CD4-positive, alpha-beta memory T cell (primary cell): Measurements from ENCODE around the gene KIAA0319L. TPM values are rescaled to one million over a fixed set of nuclear protein-coding genes. Genes with fewer than 3 reads are reported as not detected.
A peak's percentile ranks its signal among the peaks of the same experiment; 100 is the strongest.

ENCODE experiments used
- CTCF ChIA-PET: fragments of 350-600 bp; sonication (Branson Sonifier 250); formaldehyde crosslinking; loops from one replicate; lab custom pipeline; 2021; ENCODE audit warnings: inconsistent platforms; ENCODE audit not compliant: partially characterized antibody; lab: Charles Lee
- POLR2A ChIA-PET: fragments of 350-600 bp; sonication (Branson Sonifier 250); formaldehyde crosslinking; loops from one replicate; lab custom pipeline; 2021; ENCODE audit not compliant: partially characterized antibody; lab: Charles Lee
- DNase-seq, 5 donors: peaks; one replicate each; pipeline versions ENCODE4 v3.0.0 to v3.0.0-alpha.2; 2020 to 2022; ENCODE audit warnings: mixed read lengths in 1 of 5
- H3K27ac ChIP-seq: one replicate; pipeline ENCODE4 v1.7.0; 2013; ENCODE audit warnings: low read depth, low read length
- H3K27me3 ChIP-seq: 2 replicates; pipeline ENCODE4 v1.7.0; 2013; ENCODE audit warnings: mild to moderate bottlenecking, low read length, moderate library complexity; ENCODE audit not compliant: insufficient read depth
- H3K36me3 ChIP-seq: 2 replicates; pipeline ENCODE4 v1.7.0; 2013; ENCODE audit warnings: mild to moderate bottlenecking, low read length, moderate library complexity; ENCODE audit not compliant: insufficient read depth
- H3K4me1 ChIP-seq: 2 replicates; pipeline ENCODE4 v1.7.0; 2013; ENCODE audit warnings: mild to moderate bottlenecking, low read length, moderate library complexity; ENCODE audit not compliant: insufficient read depth
- H3K4me3 ChIP-seq, 2 donors: one replicate each; pipeline ENCODE4 v1.7.0; 2013; ENCODE audit warnings: low read length in 2 of 2, mild to moderate bottlenecking in 1 of 2
- H3K9me3 ChIP-seq, 2 donors: one replicate each; pipeline ENCODE4 v1.7.0; 2013; ENCODE audit warnings: low read length in 2 of 2, control low read depth in 1 of 2; ENCODE audit not compliant: control insufficient read depth in 1 of 2
- H3K27ac Mint-ChIP-seq, 7 donors: one replicate each; pipeline ENCODE4 v1.8.0; 2020 to 2021; ENCODE audit warnings: mixed read lengths in 7 of 7, mild to moderate bottlenecking in 6 of 7, inconsistent platforms in 3 of 7, moderate library complexity in 3 of 7
- H3K27me3 Mint-ChIP-seq, 2 donors: one replicate each; pipeline ENCODE4 v1.8.0; 2020 to 2021; ENCODE audit warnings: mixed read lengths in 2 of 2
- H3K36me3 Mint-ChIP-seq, 2 donors: one replicate each; pipeline ENCODE4 v1.8.0; 2020 to 2021; ENCODE audit warnings: mixed read lengths in 2 of 2, inconsistent platforms in 1 of 2, mild to moderate bottlenecking in 1 of 2
- H3K4me1 Mint-ChIP-seq, 4 donors: one replicate each; pipeline ENCODE4 v1.8.0; 2020 to 2021; ENCODE audit warnings: mixed read lengths in 4 of 4, mild to moderate bottlenecking in 1 of 4
- H3K4me3 Mint-ChIP-seq, 8 donors: one replicate each; pipeline ENCODE4 v1.8.0; 2020 to 2021; ENCODE audit warnings: mixed read lengths in 8 of 8, mild to moderate bottlenecking in 7 of 8, moderate library complexity in 6 of 8, inconsistent platforms in 3 of 8
- H3K9me3 Mint-ChIP-seq, 8 donors: one replicate each; pipeline ENCODE4 v1.8.0; 2020 to 2021; ENCODE audit warnings: mixed read lengths in 8 of 8, mild to moderate bottlenecking in 5 of 8, inconsistent platforms in 3 of 8, moderate library complexity in 1 of 8
- intact Hi-C: fragments of 100-400 bp; cut with micrococcal nuclease; formaldehyde crosslinking; loops from one replicate; pipeline ENCODE4 v1.15.1; 2023
- polyA plus RNA-seq, 2 donors: library from polyadenylated mRNA; unstranded; fragments of 300-500 nt; fragmentation: Illumina TruSeq; gene quantifications; one replicate each; pipeline ENCODE4 v1.2.3, GENCODE V29; 2021
- total RNA-seq, 2 experiments: library from RNA; stranded (reverse); gene quantifications; one replicate each; pipeline ENCODE4 v1.2.3, GENCODE V29; 2021

The KIAA0319L gene
- total and polyA plus RNA-seq, 4 experiments from 2014 or later: 12.7 to 82.9 (median 54.3) TPM

DNA sequence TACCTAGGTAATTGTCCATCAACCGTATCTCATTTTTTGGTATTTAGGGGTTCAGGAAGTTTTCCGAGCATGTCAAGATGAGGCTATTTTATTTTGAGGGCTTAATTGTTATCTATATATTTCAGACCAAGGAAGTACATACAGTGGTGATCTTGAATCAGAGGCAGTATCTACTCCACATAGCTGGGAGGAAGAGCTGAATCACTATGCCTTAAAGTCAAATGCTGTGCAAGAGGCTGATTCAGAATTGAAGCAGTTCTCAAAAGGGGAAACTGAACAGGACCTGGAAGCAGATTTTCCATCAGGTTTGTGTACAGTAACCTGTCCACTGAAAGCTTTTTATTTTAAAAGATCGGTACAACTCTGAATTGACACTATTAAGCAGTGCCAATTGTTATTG, 158.5 kb downstream of the KIAA0319L start:
- ChIA-PET CTCF (no interaction called here), POLR2A (no interaction called here)
- H3K36me3 Mint-ChIP-seq: peaks cover 59 to 60% of the 10 kb centered on the region in 2 donors
- H3K36me3 ChIP-seq: peaks cover 38% of the 10 kb centered on the region
- H3K27me3 ChIP-seq: no peaks in the 10 kb centered on the region
- no peak for DNase-seq
- intact Hi-C loops: no loop called here
- H3K27me3 Mint-ChIP-seq: no peaks in the 10 kb centered on the region
- H3K9me3 Mint-ChIP-seq: no peaks in the 10 kb centered on the region
- H3K27ac ChIP-seq: no peak overlapping the region
- no peak overlapping the region for H3K27ac Mint-ChIP-seq
- H3K4me3 ChIP-seq: no peak overlapping the region
- H3K4me1 Mint-ChIP-seq: peaks cover 0 to 8% (median 4%) of the 10 kb centered on the region in 4 donors
- no peak overlapping the region for H3K4me3 Mint-ChIP-seq
- H3K4me1 ChIP-seq: no peaks in the 10 kb centered on the region
- no peaks in the 10 kb centered on the region for H3K9me3 ChIP-seq

DNA sequence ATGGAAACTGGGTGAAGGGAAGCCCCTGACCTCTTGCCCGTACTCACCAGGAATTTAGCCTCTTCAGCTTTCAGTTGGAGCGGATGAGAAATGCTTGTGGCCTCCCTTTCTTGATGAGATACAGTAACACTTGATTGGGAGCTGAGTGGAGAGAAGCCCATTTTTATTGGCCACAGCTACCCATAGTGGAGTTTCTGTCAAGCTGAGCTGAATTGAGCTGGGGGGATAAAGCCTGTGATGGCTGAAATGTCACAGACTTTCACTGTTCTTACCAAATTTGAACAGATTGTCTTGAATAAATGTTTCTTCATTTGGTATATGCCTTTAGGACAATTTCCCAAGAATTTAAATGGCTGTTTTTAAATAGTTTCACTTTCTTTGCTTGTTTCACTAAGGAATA, 162.8 kb downstream of the KIAA0319L start:
- Mint-ChIP-seq H3K27ac (no peak overlapping the region), H3K4me1 (peaks cover 0 to 7% (median 4%) of the 10 kb centered on the region in 4 donors), H3K4me3 (no peak overlapping the region), H3K36me3 (peaks cover 54 to 68% of the 10 kb centered on the region in 2 donors), H3K27me3 (no peaks in the 10 kb centered on the region), H3K9me3 (no peaks in the 10 kb centered on the region)
- Histone ChIP-seq H3K27me3 (no peaks in the 10 kb centered on the region), H3K4me3 (no peak overlapping the region), H3K9me3 (no peaks in the 10 kb centered on the region), H3K27ac (no peak overlapping the region), H3K4me1 (no peaks in the 10 kb centered on the region), H3K36me3 (peaks cover 38% of the 10 kb centered on the region)
- ChIA-PET CTCF (no interaction called here), POLR2A (no interaction called here)
- intact Hi-C loops: no loop called here
- DNase-seq: no peak

DNA sequence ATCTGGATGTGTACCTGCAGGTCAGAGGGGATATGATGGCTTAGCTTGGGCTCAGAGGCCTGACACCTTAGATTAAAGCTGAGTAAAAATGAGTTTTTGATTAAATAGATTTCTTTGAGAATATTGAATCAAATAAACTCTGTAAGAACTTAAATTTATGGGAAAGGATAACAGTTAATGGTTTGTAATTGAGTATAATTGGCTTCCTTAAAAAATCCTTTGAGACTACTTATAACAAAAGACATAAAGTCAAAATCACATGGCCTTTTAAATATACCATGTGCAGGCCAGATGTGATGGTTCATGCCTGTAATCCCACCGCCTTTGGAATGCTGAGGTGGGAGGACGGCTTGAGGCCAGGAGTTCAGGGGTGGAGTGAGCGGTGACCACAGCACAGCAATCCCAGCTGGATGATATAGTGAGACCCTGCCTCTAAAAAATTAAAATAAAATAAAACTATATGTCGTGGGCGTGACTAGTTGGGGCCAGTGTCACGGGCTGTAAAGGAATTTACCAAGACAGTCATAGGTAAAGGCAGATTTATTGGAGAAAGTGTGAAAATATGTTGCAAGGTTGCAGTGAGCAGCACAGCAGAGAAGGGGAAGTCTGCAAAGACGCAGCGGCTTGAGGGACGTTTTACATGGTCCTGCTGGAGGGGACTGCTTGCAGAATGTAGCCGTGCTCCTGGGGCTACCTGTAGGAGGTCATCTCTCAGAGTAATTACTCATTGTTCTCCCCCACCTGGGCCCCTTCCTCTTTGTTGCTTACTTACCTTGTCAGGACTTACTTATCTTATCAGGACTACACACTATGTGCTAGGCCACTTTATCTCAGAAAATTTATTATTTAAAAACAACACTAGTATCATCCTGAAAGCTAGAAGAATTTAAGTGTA, 166.4 kb downstream of the KIAA0319L start:
- H3K36me3 Mint-ChIP-seq: peaks cover 47 to 60% of the 10 kb centered on the region in 2 donors
- H3K9me3 Mint-ChIP-seq: no peaks in the 10 kb centered on the region
- Histone ChIP-seq H3K4me1 (no peaks in the 10 kb centered on the region), H3K9me3 (no peaks in the 10 kb centered on the region), H3K4me3 (no peak overlapping the region), H3K36me3 (peaks cover 35% of the 10 kb centered on the region), H3K27me3 (no peaks in the 10 kb centered on the region), H3K27ac (no peak overlapping the region)
- H3K4me3 Mint-ChIP-seq: no peak overlapping the region
- ChIA-PET POLR2A (no interaction called here), CTCF (no interaction called here)
- no peaks in the 10 kb centered on the region for H3K4me1 Mint-ChIP-seq
- no peaks in the 10 kb centered on the region for H3K27me3 Mint-ChIP-seq
- no peak overlapping the region for H3K27ac Mint-ChIP-seq
- intact Hi-C loops: no loop called here
- no peak for DNase-seq

DNA sequence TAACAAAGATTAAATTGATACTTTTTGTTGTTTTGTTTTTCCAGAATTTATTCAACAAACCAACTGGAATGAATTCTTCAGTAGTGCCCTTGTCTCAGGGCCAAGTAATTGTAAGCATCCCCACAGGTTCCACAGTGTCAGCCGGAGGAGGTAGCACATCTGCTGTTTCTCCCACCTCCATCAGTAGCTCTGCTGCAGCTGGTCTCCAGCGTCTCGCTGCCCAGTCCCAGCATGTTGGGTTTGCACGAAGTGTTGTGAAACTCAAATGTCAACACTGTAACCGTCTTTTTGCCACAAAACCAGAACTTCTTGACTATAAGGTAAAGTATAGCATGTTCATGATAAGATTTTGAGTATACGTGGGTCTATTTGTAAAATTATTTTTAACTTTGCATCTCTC, 170.2 kb downstream of the KIAA0319L start:
- Mint-ChIP-seq H3K4me1 (no peaks in the 10 kb centered on the region), H3K27ac (no peak overlapping the region), H3K9me3 (no peaks in the 10 kb centered on the region), H3K27me3 (no peaks in the 10 kb centered on the region), H3K4me3 (no peak overlapping the region), H3K36me3 (peaks cover 34 to 40% of the 10 kb centered on the region in 2 donors)
- Histone ChIP-seq H3K27ac (no peak overlapping the region), H3K4me1 (no peaks in the 10 kb centered on the region), H3K36me3 (peaks cover 20% of the 10 kb centered on the region), H3K4me3 (no peak overlapping the region), H3K9me3 (no peaks in the 10 kb centered on the region), H3K27me3 (no peaks in the 10 kb centered on the region)
- POLR2A ChIA-PET: no interaction called here
- CTCF ChIA-PET: no interaction called here
- DNase-seq: no peak
- intact Hi-C loops: no loop called here

DNA sequence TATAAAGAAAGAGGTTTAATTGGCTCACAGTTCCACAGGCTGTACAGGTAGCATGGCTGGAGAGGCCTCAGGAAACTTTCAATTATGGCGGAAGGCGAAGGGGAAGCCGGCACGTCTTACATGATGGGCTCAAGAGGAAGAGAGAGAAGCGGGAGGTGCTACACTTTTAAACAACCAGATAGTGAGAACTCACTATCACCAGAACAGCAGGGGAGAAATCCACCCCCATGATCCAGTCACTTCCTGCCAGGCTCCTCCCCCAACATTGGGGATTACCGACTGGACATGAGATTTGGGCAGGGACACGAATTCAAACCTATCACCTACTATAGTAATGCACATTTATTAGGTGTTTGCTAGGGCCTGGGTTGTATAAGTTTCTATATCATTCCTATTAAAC, 170.9 kb downstream of the KIAA0319L start:
- intact Hi-C loops: no loop called here
- Mint-ChIP-seq H3K4me1 (no peaks in the 10 kb centered on the region), H3K36me3 (peaks cover 34 to 42% of the 10 kb centered on the region in 2 donors), H3K27ac (peak overlapping the region in 1 of 7 donors; percentile 82), H3K4me3 (no peak overlapping the region), H3K9me3 (no peaks in the 10 kb centered on the region), H3K27me3 (no peaks in the 10 kb centered on the region)
- H3K27me3 ChIP-seq: no peaks in the 10 kb centered on the region
- H3K4me3 ChIP-seq: no peak overlapping the region
- DNase-seq: no peak
- POLR2A ChIA-PET: no interaction called here
- CTCF ChIA-PET: no interaction called here
- no peak overlapping the region for H3K27ac ChIP-seq
- H3K36me3 ChIP-seq: peaks cover 20% of the 10 kb centered on the region
- H3K9me3 ChIP-seq: no peaks in the 10 kb centered on the region
- no peaks in the 10 kb centered on the region for H3K4me1 ChIP-seq

Other genes starting within 250 kb of the KIAA0319L start
- 10 to 100 TPM; 29.7 to 32.2 TPM for gene NCDN, start 396 bp upstream of the KIAA0319L start, total RNA-seq
- gene NCDN, start 396 bp upstream of the KIAA0319L start, polyA plus RNA-seq: 10 to 100 TPM; 13.4 to 18.4 TPM
- gene TFAP2E, start 15.9 kb upstream of the KIAA0319L start, total RNA-seq: 1 to 10 TPM; 2.3 to 2.9 TPM
- under 1 TPM in 1 of 2 donors, not detected in 1; 0.23 TPM for gene TFAP2E, start 15.9 kb upstream of the KIAA0319L start, polyA plus RNA-seq
- gene PSMB2, start 84.1 kb upstream of the KIAA0319L start, total RNA-seq: 10 to 100 TPM; 25.5 to 28.2 TPM
- 10 to 100 TPM; 71.0 to 73.2 TPM for gene PSMB2, start 84.1 kb upstream of the KIAA0319L start, polyA plus RNA-seq
- 10 to 100 TPM in 1 of 2 experiments, 1 to 10 TPM in 1; 8.5 to 10.8 TPM for gene C1orf216, start 161.5 kb upstream of the KIAA0319L start, total RNA-seq
- 10 to 100 TPM; 13.8 to 15.2 TPM for gene C1orf216, start 161.5 kb upstream of the KIAA0319L start, polyA plus RNA-seq
- gene CLSPN, start 212.6 kb upstream of the KIAA0319L start, total RNA-seq: under 1 TPM; 0.28 to 0.90 TPM
- gene CLSPN, start 212.6 kb upstream of the KIAA0319L start, polyA plus RNA-seq: under 1 TPM; 0.17 to 0.43 TPM